HG02588 (cell line): ENCODE data around the gene SNRNP25.
"Not testable (repeated sequence)": the region's sequence is repeated elsewhere in the genome, so short reads cannot be mapped to it uniquely, and the experiment has no call there.

ENCODE experiments used
- ATAC-seq: cut with Tn5 transposase; IDR thresholded peaks from one replicate; pipeline ENCODE4 v1.9.1; 2021; ENCODE audit warnings: mild to moderate bottlenecking, moderate library complexity; ENCODE audit not compliant: unreplicated experiment

Gene SNRNP25

GRCh38 chr16:41439-42068 is 12.1 kb upstream of the SNRNP25 start:
- no peak for ATAC-seq

- no peak for ATAC-seq
These were observed 11.6 kb upstream of the SNRNP25 start for GRCh38 chr16:42069-42457.

GRCh38 chr16:42691-43090 is 10.9 kb upstream of the SNRNP25 start:
- ATAC-seq: no peak

GRCh38 chr16:43294-43693 is 10.3 kb upstream of the SNRNP25 start:
- no peak for ATAC-seq

GRCh38 chr16:44655-45054 is 9.0 kb upstream of the SNRNP25 start:
- no peak for ATAC-seq

- no peak for ATAC-seq
These were observed 8.2 kb upstream of the SNRNP25 start for GRCh38 chr16:45454-45853.

- ATAC-seq: not testable (repeated sequence)
These were observed 7.1 kb upstream of the SNRNP25 start for GRCh38 chr16:46510-46909.

GRCh38 chr16:47234-47633 is 6.4 kb upstream of the SNRNP25 start:
- no peak for ATAC-seq

DNA sequence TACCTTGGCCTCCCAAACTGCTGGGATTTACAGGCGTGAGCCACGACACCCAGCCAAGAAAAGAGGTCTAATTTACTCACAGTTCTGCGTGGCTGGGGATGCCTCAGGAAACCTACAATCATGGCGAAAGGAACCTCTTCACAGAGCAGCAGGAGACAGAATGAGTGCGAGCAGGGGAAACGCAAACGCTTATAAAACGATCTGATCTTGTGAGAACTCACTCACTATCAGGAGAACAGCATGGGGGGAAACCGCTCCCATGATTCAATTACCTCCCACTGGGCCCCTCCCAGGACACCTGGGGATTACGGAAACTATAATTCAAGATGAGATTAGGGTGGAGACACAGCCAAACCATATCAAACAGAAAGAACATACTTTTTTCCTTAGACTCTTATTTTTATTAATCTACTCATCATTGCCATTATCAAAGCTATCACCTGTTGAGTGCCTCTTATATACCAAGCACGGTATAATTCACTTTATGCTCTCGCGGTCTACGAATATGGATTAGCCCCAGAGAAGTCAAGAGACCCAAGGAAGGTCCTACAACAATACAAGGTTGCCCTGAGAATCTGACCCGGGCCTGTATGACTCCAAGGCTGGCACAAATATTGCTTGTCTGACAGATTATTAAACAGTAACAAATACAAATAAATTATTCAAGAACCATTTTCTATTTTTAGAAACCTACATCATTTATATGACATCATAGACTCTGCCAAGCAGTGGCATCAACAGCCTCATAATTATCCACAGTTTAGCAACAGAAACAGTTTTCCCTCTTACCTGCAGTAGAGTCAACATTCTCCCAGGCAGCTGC is 2.6 kb upstream of the SNRNP25 start:
- ATAC-seq: no peak

- no peak for ATAC-seq
These were observed 581 bp downstream of the SNRNP25 start for GRCh38 chr16:54237-54581.

GRCh38 chr16:55571-56136 is 2.0 kb downstream of the SNRNP25 start:
- ATAC-seq: no peak

DNA sequence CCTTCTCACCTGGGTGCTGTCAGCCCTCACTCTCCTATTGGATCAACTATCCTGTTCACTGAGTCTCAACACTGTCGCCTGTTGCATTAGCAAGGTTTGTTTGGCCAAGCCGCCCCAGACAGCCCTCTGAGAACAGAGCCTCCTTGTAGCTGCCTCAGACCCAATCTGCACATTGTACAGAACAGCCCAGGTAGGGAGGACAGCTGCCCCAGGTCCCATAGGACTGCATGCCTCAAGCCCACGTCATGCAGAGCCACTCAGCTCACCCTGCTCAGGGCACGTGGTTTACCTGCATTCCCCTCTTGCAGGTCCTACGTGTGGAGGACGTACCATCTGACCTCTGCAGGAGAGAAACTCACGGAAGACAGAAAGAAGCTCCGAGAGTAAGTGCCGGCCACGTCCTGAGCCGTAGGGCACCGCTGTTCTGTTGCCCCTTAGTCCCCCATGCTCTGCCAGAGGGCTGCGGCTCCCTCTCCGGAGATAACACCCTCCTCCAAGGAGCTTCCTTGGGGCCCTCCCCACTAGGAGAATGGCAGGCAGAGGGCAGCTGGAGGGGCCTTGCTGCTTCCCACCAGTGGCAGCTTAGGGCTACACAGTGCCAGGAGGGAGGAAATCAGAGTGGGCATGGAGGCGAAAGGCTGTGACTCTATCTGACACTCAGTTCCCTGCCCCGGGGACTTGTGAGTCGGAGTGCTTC is 2.8 kb downstream of the SNRNP25 start:
- ATAC-seq: no peak

DNA sequence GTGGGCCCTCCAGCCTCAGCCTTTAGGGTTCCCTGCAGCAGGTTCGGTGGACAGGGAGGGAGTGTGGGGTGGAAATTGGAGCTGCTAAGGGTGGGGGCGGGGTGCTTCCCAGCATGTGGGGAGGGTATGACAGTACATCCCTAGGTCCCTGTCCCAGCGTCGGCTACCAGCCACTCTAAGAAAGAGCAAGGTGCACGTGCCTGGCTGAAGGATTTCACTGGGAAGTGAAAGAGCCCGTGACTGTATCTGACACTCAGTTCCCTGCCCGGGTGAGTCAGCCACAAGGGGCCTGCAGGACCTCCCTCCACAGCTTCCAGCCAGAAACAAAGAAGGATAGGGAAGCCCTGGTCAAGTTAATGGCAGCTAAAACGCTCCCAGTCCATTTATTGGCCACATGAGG is 4.1 kb downstream of the SNRNP25 start:
- ATAC-seq: no peak

DNA sequence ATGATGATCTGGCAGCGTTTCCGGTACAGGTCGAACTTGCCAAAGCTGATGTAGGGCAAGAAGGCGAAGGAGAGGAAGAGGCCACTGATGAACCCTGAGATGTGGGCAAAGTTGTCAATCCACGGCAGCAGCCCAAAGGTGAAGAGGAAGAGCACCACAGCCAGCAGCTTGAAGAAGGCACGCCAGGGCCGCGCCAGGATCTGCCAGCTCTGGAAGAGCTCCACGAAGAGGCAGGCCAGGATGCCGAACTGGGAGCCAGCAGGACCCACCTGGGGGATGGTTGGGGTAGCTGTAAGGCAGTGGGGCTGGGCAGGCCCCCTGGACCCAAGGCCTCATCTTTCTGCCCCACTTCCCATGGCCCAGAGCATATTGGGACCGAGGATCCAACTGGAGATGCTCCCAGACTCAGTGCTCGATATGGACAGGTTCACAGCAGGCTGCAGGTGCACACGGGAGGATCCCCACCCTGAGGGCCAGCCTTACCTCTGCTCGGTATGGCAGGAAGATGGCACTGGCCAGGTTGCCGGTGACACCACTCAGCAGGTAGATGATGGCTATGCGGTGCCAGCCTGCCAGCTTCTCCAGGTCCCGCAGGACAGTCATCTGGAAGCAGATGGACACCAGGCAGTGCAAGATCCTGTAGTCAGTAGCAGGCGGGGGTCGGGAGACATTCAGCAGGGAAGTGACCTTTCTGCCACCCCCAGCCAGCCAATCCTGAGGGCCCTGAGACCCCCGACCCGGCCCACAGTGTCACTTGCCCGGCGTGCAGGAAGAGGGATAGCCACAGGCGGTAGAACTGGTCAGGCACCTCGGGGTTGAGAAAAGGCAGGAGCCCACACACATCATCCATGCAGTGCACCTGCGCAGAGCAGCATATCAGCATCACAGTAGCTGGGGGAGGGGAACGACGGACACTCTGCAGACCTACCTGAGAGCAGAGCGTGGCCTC is 5.1 kb downstream of the SNRNP25 start:
- ATAC-seq: no peak

DNA sequence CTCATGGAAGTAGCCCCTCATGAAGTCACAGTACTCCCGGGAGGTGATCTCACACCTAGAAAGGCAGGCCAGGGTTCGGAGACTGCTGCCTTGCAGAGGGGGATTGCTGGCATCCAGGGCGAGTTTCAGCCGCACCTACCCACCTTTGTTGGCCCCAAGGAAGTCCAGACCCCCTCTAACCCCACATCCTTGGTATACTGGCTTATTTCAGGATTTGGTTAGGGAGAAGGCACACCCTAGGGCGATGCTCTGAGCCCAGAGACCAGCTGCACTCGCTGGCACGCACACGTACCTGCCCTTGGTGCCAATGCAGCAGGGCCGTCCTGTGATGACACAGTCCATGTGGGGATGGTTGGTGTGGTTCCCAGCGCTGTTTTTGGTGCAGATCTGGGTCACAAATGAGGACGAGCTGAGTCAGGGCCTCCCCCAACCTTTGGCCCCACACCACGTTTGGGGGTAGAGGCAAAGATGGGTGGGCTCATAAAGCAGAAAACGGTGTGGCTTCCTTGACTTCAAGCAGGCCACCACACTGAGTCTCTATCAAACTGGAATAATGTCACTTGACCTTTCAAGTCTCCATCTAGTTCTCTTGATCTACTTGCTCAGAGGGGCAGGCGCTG is 5.9 kb downstream of the SNRNP25 start:
- no peak for ATAC-seq

GRCh38 chr16:60166-60565 is 6.5 kb downstream of the SNRNP25 start:
- ATAC-seq: no peak

DNA sequence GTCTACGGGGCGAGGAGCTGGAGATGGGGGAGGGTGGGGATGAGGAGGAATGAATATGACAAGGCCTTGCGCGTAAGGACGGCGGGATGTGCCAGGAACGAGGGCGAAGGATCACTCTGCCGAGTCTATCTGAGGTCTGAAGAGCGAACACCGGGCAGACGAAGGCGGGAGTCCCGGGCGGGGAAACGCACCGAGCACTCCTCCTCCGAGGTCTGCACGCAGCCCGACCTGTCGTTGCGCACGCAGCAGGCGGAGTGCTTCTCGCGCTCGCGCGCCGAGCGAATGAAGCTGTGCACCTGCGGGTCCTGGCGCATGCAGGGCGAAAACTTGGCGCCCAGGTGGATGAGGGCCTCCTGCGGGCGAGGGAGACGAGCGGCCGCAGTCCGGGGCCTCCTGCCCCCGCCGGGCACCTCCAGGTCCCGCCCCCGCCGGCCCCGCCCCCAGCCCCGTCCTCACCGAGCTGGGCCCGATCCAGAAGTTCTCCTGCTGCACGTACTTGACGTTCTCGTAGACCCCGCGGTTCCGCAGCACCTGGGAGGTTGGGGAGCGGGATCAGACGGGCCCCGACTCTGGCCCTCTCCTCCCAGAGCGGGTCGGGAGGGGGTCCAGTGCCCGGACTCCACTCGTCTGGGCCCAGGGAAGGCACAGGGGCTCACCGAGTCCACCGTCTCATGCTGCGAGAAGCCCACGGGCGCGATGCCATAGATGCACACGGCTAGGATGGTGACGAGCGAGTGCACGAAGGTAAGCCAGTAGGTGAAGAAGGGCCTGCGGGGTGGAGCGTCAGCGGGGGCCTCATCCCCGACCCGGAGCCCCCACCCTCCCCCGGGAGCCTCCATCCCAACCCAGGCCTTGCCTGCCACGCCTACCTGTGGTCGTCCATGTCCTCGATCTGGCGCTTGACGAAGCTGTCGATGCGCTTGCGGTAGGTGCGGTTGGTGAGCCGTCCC is 7.6 kb downstream of the SNRNP25 start:
- ATAC-seq: no peak

- no peak for ATAC-seq
These were observed 8.3 kb downstream of the SNRNP25 start for GRCh38 chr16:61879-62281.
